Glutamatergic neuron (in vitro differentiated cells): ENCODE data around the gene SPTSSB. TPM values are rescaled to one million over a fixed set of nuclear protein-coding genes. Genes with fewer than 3 reads are reported as not detected.

Source experiments
- DNase-seq: peaks from one replicate; pipeline ENCODE4 v3.0.0; 2022
- H3K27ac Mint-ChIP-seq: one replicate; pipeline ENCODE4 v1.8.0; 2020; ENCODE audit warnings: mild to moderate bottlenecking, mixed read lengths, inconsistent platforms; ENCODE audit not compliant: unreplicated experiment
- H3K27me3 Mint-ChIP-seq: one replicate; pipeline ENCODE4 v1.8.0; 2020; ENCODE audit warnings: mild to moderate bottlenecking, moderate library complexity, mixed read lengths, inconsistent platforms; ENCODE audit not compliant: unreplicated experiment
- H3K36me3 Mint-ChIP-seq: one replicate; pipeline ENCODE4 v1.8.0; 2020; ENCODE audit warnings: mild to moderate bottlenecking, mixed read lengths, inconsistent platforms; ENCODE audit not compliant: unreplicated experiment
- H3K4me1 Mint-ChIP-seq: one replicate; pipeline ENCODE4 v1.8.0; 2020; ENCODE audit warnings: mild to moderate bottlenecking, low read depth, mixed read lengths, inconsistent platforms; ENCODE audit not compliant: unreplicated experiment
- H3K4me3 Mint-ChIP-seq: one replicate; pipeline ENCODE4 v1.8.0; 2020; ENCODE audit warnings: mild to moderate bottlenecking, mixed read lengths, inconsistent platforms; ENCODE audit not compliant: unreplicated experiment
- H3K9me3 Mint-ChIP-seq: one replicate; pipeline ENCODE4 v1.8.0; 2020; ENCODE audit warnings: mild to moderate bottlenecking, moderate library complexity, mixed read lengths, inconsistent platforms; ENCODE audit not compliant: unreplicated experiment
- total RNA-seq: library from RNA; stranded (reverse); fragmentation: NEBNext Ultra II Directional; extraction: Animal tissue kit (Norgen Biotek cat#: 25700); gene quantifications from one replicate; pipeline ENCODE4 v1.2.1, GENCODE V29; 2021; ENCODE audit not compliant: unreplicated experiment
- TF ChIP-seq, protein P1 (sequence below): fragments of 200-600 bp; sonication (generic); IDR thresholded peaks from one replicate; pipeline ENCODE4 v1.5.0; 2021; ENCODE audit not compliant: partially characterized antibody, unreplicated experiment

The SPTSSB gene
- total RNA-seq, 1 donor from 2014 or later, result 1.9 TPM

DNA sequence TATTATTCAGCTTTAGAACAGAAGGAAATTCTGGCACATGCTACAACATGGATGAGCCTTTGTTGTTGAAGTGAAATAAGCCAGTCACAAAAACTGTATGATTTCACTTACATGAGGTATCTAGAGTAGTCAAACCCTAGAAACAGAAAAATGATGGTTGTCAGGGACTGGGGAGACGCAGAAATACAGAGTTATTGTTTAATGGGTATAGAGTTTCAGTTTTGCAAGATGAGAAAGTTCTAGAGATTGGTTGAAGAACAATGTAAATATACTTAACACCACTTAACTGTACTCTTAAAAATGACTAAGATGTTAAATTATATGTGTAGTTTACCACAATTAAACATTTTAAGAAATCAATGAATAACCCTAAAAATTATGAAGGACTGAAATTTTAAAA is 15.8 kb downstream of the SPTSSB start:
- TF ChIP-seq, protein P1, sequence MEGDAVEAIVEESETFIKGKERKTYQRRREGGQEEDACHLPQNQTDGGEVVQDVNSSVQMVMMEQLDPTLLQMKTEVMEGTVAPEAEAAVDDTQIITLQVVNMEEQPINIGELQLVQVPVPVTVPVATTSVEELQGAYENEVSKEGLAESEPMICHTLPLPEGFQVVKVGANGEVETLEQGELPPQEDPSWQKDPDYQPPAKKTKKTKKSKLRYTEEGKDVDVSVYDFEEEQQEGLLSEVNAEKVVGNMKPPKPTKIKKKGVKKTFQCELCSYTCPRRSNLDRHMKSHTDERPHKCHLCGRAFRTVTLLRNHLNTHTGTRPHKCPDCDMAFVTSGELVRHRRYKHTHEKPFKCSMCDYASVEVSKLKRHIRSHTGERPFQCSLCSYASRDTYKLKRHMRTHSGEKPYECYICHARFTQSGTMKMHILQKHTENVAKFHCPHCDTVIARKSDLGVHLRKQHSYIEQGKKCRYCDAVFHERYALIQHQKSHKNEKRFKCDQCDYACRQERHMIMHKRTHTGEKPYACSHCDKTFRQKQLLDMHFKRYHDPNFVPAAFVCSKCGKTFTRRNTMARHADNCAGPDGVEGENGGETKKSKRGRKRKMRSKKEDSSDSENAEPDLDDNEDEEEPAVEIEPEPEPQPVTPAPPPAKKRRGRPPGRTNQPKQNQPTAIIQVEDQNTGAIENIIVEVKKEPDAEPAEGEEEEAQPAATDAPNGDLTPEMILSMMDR, result no peak
- Mint-ChIP-seq H3K36me3 (no peaks in the 10 kb centered on the region), H3K4me3 (no peak overlapping the region), H3K4me1 (no peaks in the 10 kb centered on the region), H3K9me3 (no peaks in the 10 kb centered on the region), H3K27me3 (no peaks in the 10 kb centered on the region), H3K27ac (no peak overlapping the region)
- no peak for DNase-seq

DNA sequence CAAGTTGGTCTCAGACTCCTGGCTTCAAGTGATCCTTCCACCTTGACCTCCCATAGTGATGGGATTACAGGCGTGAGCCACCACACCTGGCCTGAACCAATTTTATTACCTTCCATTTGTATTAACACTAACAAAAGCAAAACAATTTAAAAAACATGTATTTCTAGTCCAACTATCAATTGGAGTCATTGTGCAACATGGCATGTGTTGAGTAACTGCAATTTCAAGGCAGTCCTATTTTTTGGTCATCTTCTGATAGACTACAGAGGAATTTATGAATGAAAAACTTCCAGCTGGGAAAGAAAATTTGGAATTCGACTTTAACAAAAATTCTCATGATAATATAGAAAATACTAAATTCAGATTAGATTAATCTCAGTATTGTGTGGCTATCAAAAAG is 16.8 kb downstream of the SPTSSB start:
- Mint-ChIP-seq H3K36me3 (no peaks in the 10 kb centered on the region), H3K27me3 (no peaks in the 10 kb centered on the region), H3K4me3 (no peak overlapping the region), H3K9me3 (no peaks in the 10 kb centered on the region), H3K27ac (no peak overlapping the region), H3K4me1 (no peaks in the 10 kb centered on the region)
- DNase-seq, result no peak
- TF ChIP-seq, protein P1, result no peak

DNA sequence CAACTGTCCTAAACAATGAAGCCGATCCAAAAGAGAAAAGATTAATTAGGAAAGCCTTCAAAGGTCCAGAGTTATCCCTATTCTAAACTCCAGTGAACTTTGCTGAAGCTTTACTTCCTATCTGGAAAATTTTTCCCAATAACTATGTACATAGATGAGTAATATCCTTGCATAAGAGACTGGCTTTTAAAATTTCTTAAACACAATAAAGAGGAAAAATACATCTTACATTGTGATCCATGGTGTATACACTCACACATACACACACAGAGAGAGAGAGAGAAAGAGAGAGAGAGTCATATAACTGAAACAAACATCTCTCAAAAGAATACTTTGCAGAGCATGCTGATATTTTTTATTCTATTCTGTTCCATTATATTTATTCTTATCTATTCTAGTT is 20.0 kb downstream of the SPTSSB start:
- no peak for DNase-seq
- Mint-ChIP-seq H3K4me3 (no peak overlapping the region), H3K27ac (no peak overlapping the region), H3K27me3 (no peaks in the 10 kb centered on the region), H3K36me3 (no peaks in the 10 kb centered on the region), H3K9me3 (no peaks in the 10 kb centered on the region), H3K4me1 (peaks cover 6% of the 10 kb centered on the region)
- TF ChIP-seq, protein P1, result no peak

DNA sequence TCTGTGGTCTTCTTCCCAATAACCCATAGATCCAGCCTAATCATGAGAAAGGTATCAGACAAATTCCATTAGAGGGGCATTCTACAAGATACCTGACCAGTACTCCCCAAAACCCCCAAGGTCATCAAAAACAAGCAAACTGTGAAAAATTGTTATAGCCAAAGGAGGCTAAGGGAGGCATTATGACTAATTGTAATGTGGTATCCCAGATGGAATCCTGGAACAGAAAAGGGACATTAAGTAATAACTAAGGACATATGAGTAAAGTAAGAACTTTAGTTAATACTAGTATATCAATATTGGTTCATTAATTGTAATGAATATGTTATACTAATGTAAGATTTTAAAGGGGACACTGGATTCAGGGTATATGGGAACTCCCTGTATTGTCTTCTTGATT is 20.4 kb downstream of the SPTSSB start:
- Mint-ChIP-seq H3K27me3 (no peaks in the 10 kb centered on the region), H3K36me3 (no peaks in the 10 kb centered on the region), H3K27ac (no peak overlapping the region), H3K9me3 (no peaks in the 10 kb centered on the region), H3K4me1 (peaks cover 6% of the 10 kb centered on the region), H3K4me3 (no peak overlapping the region)
- DNase-seq, result no peak
- TF ChIP-seq, protein P1, result no peak

DNA sequence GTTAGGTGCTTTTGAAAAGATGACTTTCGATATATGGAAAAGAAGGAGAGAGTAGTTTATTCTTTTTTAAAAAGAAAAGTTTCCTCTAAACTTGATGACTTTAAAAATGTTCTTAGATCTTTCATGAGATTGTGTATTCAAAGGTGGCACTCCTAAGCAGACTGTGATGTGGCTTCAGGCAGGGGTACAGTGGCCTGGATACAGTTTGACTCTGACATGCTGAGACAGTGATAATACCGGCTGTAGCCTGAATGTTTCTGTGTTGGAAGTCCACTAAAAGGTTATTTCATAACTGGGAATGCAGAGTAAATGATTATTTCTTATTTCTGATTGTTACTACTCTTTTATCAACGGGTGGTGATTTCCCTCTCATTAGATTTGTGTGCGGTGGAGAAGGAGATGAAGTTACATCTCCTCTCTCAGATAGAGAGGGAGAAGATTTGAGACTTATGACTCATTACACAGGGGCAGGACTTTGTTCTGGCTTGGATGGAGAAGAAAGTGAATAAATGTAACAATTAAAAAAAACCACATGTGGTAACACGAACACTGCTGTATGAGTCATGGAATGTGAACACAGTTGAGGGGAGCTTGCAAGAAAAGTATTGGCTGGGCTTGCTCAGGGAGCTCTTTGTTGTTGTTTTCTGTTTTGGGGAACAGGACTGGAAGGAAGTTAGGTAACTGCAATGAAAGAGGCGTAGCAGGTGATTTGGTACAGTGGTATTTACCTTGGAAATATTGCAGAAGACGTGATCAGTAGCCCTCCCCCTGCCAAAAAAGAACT is 21.6 kb downstream of the SPTSSB start:
- peaks cover 6% of the 10 kb centered on the region for H3K4me1 Mint-ChIP-seq
- H3K27me3 Mint-ChIP-seq, result no peaks in the 10 kb centered on the region
- no peaks in the 10 kb centered on the region for H3K36me3 Mint-ChIP-seq
- no peak for DNase-seq
- no peak overlapping the region for H3K27ac Mint-ChIP-seq
- no peak overlapping the region for H3K4me3 Mint-ChIP-seq
- H3K9me3 Mint-ChIP-seq, result no peaks in the 10 kb centered on the region
- TF ChIP-seq, protein P1, result no peak
